Activated CD8-positive, alpha-beta memory T cell treated with anti-CD3 and anti-CD28 coated beads, Interleukin-2, amount 50 U/mL, for 24 hours (primary cell): ENCODE measurements around the gene SPOPL.
"Not testable (repeated sequence)": the region's sequence is repeated elsewhere in the genome, so short reads cannot be mapped to it uniquely, and the experiment has no call there.

Experiments
- DNase-seq: peaks from one replicate; pipeline ENCODE4 v3.0.0-alpha.2; 2020; ENCODE audit errors: extremely low read depth

The SPOPL gene

GRCh38 chr2:138501425-138502254 is at the start of gene SPOPL:
SPOPL (plus strand) TSS chr2:138501770; CDS start chr2:138550217, 48,447 bp downstream.
- DNase-seq = peak; percentile 54

GRCh38 chr2:138452324-138452723 is 49.2 kb upstream of the SPOPL start:
- no peak for DNase-seq

- DNase-seq = no peak
These were observed 47.8 kb upstream of the SPOPL start for GRCh38 chr2:138453815-138454214.

- DNase-seq = no peak
These were observed 46.8 kb upstream of the SPOPL start for GRCh38 chr2:138454761-138455160.

- DNase-seq = no peak
These were observed 46.3 kb upstream of the SPOPL start for GRCh38 chr2:138455275-138455674.

- DNase-seq = no peak
These were observed 45.9 kb upstream of the SPOPL start for GRCh38 chr2:138455691-138456090.

- DNase-seq = not testable (repeated sequence)
These were observed 38.9 kb upstream of the SPOPL start for GRCh38 chr2:138462689-138463088.

- DNase-seq = no peak
These were observed 33.0 kb upstream of the SPOPL start for GRCh38 chr2:138468617-138469016.

GRCh38 chr2:138469411-138469810 is 32.2 kb upstream of the SPOPL start:
- no peak for DNase-seq

GRCh38 chr2:138470941-138471340 is 30.6 kb upstream of the SPOPL start:
- no peak for DNase-seq

GRCh38 chr2:138474100-138474825 is 27.3 kb upstream of the SPOPL start:
- DNase-seq = no peak

- DNase-seq = no peak
These were observed 26.2 kb upstream of the SPOPL start for GRCh38 chr2:138475277-138475776.

- no peak for DNase-seq
These were observed 25.4 kb upstream of the SPOPL start for GRCh38 chr2:138476186-138476585.

- no peak for DNase-seq
These were observed 24.6 kb upstream of the SPOPL start for GRCh38 chr2:138476940-138477339.

- DNase-seq = not testable (repeated sequence)
These were observed 18.8 kb upstream of the SPOPL start for GRCh38 chr2:138482796-138483195.

- no peak for DNase-seq
These were observed 16.6 kb upstream of the SPOPL start for GRCh38 chr2:138485019-138485418.

GRCh38 chr2:138486363-138487198 is 15.0 kb upstream of the SPOPL start:
- no peak for DNase-seq

GRCh38 chr2:138490673-138491494 is 10.7 kb upstream of the SPOPL start:
- DNase-seq = no peak

GRCh38 chr2:138491495-138491862 is 10.1 kb upstream of the SPOPL start:
- DNase-seq = no peak

- no peak for DNase-seq
These were observed 9.4 kb upstream of the SPOPL start for GRCh38 chr2:138492160-138492559.

GRCh38 chr2:138493334-138493733 is 8.2 kb upstream of the SPOPL start:
- DNase-seq = no peak
